OCI-M2 (cell line): ENCODE results near the gene TOP2A.

Experiments used
- DNase-seq: peaks from one replicate; lab custom pipeline; 2025; ENCODE audit not compliant: unreplicated experiment; lab: John Stamatoyannopoulos, UW

The TOP2A gene

DNA sequence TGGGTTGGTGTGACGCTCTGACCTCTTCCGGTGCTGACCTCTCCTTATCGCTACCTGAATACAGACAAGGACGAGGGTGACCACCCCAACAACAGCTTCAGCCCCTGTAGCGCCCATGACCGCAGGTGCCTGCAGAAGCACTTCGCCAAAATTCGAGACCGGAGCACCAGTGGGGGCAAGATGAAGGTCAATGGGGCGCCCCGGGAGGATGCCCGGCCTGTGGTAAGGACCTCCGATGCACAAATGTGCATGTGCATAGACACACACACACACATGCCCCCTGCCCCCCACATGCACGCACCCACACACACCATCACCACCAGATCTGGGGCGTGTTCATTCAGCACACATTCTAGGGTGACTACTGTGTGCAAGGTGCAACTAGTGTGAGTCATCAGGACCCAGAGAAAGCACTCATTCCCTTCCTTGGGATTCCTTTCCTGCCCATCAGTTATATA, 35.3 kb upstream of the TOP2A start:
- no peak for DNase-seq

DNA sequence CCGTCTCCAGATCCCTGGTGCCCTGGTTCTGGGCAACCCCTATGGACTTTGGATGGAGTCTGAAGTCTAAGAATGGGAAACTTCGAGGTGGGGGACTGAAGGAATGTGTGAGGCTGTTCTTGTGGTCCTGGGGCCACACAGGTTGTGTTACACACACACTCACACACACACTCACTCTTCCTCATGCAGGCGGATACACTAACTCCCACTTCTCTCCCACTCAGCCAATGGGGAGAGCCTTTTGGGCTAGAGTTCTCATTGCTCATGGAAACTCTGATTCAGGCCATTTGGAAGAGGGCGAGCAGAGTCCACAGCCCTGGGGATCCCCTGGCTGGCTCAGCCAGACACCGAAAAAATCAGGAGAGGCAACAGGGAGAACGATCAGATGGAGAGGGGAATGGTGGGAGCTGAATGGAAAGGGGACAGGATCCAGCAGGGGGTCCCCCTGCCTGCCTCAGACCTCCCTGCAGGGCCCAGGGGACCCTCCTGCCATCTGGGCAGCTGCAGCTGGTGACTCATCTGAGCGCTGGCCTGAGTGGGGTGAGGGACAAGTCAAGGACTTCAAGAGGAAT, 34.6 kb upstream of the TOP2A start:
- DNase-seq, result no peak

DNA sequence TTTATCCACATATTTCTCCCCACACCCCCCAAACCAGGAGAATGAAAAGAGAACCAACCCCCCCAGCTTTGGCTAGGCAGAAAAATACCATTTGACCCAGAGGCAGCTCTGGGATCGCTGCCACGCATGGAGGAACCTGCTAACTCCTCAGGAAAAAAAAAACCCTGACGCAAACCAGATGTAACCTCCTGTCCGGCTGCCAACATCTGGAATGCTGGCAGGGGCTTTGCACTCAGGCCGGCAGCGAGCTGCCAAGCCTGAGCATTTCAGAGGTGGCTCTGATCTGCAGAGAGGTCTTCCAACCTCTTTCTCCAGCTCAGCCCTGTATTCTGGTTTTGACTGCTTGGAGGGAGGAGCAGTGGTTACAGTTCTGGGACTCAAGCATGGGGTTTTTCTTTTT, 33.7 kb upstream of the TOP2A start:
- no peak for DNase-seq

DNA sequence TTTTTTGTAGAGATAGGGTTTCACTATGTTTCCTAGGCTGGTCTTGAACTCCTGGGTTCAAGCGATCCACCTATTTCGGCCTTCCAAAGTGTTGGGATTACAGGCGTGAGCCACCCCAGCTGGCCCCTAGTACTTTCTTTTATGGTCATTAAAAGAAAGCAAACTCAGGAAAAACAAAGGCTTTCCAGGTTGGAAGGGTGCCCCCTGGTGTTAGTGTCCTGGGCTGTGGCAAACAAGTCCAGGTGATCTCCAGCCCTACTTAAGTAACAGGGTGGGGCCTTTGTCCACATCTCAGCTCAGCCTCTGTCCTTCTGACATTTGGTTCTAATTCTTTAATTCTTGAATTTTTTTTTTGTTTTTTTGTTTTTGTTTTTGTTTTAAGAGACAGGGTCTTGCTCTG, 32.5 kb upstream of the TOP2A start:
- no peak for DNase-seq

DNA sequence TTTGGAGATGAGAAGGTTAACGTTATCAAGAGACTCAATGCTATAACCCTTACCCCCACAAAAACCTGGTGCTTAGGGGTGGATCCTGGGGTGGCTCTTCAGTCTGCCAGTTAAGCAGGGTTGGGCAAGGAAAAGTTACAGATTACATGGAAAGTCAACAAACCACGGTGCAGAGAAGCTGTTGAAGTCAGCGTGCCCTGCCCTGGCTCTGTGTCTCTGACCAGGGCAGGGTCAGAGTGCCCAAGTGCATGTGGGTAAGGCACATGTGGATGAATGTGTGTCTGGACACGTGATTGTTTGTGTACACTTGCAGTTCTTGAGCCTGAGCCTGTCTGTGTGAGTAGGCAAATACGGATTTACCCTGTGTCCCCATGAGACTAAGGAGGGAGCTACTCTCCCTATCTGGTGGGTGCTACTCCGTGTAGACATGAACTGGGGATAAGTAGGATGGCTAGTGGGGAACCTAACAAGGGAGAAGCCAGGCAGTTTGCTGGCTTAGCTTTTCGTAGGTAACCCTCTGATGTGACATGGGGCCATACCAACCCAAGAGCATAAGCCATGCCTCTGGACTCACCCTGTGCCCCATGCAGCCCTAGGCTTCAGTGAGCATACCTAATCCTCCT, 31.1 kb upstream of the TOP2A start:
- DNase-seq, result no peak

DNA sequence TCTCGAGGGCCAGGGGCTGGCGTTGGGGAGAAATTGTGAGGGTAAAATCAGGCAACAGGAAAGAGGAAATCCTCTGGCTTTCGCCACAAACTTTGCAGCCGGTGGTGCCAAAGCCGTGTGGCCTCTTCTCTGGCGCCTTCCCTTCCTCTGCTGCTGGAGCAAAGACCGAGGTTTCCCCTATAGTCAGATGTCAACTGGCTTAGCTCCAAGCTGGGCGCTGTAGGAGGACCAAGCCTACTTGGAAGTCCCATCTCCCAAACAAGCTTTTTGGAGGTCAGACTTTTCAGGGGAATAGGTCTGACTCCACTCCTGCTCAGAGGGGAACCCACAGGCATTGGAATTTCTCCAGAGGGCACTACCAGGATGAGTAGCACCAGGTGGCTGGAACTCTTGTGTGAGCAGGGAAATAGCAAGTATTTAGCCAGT, 30.5 kb upstream of the TOP2A start:
- DNase-seq, result no peak

DNA sequence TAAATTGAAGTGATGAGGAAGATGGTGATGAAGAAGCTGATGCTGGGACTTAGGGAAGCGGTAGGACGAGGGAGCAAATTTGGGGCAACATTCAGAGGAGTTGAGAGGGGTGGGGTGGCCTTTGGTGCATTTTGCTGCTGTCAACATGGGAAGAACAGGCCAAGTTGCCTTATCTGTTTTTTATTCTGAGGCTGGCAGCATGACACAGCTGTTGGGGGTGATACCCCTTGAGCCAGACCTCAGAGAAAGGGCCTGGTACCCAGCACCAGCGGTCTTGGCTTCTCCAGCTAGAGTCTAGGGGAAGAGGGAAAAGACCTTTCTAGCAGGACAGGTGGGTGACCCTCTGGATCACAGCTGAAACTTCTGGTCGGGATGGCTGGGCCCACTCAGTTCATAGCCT, 30.1 kb upstream of the TOP2A start:
- DNase-seq, result no peak

DNA sequence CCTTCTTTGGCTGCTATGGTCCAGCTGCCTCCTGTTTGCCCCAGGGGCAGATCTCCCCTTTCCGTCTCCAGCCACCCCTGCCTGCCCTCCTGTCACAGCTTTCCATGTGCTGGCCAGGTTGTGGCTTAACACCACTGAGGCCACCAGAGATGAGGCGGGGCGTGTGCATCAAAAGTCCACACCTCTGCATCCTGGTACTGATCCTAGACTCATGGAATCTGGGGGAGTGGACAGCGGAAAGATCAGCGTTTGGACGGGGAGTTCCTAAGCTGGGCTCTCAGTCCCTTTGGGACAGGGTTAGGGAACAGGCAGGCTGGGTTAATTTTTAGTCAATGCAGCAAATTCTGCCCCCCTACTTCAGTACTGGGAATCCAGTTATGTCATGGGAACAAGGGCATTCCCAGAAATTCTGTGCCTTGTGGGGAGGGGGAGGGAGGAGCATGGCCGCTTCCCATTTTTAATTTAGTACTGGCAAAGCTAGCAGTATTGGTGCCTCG, 29.5 kb upstream of the TOP2A start:
- DNase-seq, result no peak

DNA sequence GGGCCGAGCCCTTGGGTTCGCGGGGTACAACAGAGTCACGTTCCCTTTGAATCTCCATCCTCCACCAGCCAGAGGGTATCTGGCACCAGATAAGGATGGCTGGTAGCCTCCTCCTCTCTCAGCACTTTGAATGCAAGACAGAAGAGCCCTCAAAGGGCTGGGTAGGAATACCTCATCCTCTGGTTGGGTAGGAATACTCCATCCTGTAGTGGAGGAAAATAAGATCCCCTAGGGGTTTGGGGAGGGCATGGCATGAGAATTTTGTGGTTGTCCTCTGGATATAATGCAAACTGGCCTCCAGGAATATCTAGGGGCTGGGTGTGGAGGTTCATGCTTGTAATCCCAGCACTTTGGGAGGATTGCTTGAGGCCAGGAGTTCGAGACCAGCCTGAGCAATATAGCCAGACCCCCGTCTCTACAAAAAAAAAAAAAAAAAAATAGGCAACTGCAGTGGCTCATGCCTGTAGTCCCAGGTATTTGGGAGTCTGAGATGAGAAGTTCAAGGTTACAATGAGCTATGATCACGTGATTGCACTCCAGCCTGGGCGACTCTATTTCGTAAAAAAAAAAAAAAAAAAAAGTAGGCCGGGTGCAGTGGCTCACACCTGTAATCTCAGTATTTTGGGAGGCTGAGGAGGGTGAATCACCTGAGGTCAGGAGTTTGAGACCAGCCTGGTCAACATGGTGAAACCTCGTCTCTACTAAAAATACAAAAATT, 28.2 kb upstream of the TOP2A start:
- DNase-seq, result no peak

DNA sequence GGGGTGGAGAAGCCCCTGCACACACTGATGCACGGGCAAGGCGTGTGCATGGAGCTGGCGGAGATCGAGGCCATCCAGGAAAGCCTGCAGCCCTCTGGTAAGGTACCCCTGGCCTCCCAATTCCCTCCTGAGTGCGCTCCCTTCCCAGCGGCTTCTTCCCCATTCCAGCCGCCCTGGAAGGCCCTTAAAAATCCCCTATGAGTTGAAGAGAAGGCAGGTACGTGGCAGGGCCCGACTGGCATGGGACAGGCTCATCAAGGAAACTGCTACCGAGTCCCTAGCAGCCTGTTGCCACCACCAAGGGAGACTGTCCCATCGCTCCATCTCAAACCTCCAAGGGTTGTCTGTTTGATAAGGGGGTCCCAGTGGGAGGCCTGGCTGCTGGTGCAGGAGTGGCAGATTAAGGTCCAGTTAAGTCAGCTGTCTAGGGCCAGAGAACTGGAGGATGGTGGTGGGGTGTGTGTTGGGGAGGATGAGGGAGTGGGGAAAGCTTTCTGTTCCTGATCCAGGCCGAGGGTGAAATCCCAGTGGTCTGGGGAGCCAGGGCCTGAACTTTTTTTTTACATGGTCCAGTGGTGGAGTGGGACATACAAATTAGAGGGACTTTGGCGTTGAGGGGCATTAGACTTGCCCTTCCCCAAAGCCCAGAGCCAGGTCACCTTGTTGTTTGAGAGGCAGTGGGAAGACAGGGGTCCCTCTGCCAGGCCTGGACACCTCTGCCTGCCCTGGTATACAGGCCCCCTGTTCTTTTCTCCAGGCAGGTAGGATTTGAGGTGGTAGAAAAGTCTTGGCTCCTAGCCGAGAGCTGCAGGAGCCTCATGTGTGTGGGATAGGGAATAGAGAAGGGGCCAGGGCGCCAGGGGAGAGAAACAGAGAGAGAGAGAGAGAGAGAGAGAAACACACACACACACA, 26.5 kb upstream of the TOP2A start:
- no peak for DNase-seq

DNA sequence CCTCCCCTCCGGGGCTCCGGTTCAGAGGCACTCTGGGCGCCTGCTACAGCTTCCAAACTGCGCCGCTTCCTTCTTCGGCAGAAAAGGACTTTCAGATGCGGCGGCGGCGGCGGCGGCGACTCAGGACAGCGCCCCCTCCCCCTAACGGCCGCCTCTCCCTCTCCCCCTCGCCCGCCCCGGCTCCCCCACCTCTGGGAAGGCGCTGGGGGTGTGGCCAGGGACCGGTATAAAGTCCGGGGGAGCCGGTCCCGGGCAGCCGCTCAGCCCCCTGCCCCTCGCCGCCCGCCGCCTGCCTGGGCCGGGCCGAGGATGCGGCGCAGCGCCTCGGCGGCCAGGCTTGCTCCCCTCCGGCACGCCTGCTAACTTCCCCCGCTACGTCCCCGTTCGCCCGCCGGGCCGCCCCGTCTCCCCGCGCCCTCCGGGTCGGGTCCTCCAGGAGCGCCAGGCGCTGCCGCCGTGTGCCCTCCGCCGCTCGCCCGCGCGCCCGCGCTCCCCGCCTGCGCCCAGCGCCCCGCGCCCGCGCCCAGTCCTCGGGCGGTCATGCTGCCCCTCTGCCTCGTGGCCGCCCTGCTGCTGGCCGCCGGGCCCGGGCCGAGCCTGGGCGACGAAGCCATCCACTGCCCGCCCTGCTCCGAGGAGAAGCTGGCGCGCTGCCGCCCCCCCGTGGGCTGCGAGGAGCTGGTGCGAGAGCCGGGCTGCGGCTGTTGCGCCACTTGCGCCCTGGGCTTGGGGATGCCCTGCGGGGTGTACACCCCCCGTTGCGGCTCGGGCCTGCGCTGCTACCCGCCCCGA, 25.7 kb upstream of the TOP2A start, which contains the start of gene IGFBP4:
Gene IGFBP4 (plus strand): TSS at position 255 of the 792 bp plus-strand sequence. CDS start 286 bp downstream, at position 541.
- no peak for DNase-seq

DNA sequence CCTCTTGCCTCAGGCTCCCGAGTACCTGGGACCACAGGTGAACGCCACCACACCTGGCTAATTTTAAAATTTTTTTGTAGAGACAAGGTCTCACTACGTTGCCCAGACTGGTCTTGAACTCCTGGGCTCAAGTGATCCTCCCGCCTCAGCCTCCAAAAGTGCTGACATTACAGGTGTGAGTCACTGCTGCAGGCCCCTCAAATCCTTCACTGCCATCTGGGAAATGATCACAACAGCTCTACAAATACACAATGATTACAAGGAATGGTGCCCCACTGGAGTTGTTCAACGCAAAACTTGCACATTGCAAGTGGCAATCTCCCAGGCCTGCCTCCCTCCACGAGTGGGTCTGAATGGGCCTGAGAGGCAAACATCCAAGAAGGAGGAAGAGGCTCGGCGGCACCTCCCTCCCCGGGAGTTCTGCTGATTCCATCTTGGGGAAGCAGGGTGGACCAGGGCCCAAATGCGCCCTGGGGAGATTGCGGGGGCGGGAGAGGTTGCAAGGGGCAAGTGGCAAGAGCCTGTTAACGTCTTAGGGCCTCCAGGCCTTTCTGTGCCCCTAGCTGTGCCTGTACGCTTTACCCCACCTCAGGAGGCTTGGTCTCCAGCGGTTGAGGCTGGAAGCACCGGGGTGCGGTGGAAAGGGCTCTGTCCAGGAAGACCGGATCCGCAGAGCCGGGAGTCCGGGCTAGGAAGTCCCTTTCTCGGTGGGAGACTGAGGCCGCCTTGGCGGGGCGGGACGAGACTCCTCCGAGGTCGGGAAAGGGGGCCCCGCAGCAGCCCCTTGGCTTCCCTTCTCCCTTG, 24.9 kb upstream of the TOP2A start:
- DNase-seq, result no peak

DNA sequence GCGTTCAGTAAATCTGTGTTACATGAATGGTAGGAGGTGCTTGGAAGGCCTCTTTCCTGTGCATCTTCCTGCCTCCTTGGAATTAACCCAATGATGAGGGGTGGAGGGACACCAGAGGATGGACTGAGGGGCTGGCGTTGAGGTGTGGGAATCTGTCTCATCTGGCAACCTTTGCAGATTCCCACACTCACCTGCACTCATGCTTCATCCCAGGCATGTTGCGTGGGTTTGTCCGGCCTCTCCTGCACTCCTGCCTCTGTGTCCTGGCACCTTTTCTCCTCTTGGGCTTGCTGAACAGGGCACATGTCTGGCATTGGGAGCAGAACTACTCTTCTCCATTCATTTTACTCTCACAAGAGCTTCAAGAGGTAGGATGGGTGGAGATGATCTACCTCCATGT, 22.5 kb upstream of the TOP2A start:
- no peak for DNase-seq

DNA sequence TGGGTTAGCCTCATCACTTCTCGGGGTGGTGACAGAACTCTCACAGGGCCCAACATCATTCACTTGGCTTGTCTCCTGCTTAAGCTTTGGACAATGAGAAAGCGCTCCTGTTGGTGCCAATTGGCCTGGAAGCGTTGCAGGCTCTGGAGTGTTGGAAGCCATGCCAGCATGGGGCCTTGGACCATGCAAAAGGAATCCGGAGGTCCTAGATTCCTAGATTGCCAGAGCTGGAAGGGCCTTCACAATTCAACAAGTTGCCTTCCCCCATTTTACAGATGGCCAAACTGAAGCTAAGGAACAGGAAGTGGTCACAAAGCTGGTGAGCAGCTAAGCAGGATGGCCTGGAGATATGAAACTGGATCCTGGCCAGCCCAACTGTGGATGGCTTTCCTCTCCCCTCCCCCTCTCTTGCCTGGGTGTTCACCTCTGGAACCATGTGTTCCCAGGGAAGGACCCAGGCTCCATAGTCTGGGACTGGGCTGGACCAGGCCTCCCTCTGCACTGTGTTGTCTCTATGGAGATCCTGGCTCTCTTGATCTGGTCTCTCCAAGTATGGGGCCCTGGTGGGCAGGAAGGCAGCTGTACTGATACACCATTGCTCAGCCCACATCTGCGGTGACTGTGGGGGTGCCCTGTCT, 19.5 kb upstream of the TOP2A start:
- no peak for DNase-seq

DNA sequence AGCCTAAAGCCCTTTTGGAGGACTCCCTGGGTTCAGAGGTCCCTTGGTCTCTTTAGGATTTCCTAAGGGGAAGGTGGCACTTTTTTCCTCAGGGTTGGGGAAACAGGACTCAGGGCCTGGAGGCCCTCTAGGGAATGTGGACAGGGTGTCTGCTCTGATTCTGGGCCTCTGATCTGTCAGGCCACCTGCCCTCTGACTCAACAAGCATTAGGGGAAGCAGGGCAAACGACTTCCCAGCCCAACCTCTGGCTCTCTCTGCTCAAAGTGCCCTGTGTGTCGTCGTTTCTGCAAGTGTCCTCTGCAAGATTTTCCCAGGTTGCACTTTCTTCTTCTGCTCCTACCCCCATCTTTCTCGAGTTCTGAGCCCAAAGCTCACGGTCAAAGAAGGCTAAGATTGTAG, 18.9 kb upstream of the TOP2A start:
- DNase-seq, result no peak

DNA sequence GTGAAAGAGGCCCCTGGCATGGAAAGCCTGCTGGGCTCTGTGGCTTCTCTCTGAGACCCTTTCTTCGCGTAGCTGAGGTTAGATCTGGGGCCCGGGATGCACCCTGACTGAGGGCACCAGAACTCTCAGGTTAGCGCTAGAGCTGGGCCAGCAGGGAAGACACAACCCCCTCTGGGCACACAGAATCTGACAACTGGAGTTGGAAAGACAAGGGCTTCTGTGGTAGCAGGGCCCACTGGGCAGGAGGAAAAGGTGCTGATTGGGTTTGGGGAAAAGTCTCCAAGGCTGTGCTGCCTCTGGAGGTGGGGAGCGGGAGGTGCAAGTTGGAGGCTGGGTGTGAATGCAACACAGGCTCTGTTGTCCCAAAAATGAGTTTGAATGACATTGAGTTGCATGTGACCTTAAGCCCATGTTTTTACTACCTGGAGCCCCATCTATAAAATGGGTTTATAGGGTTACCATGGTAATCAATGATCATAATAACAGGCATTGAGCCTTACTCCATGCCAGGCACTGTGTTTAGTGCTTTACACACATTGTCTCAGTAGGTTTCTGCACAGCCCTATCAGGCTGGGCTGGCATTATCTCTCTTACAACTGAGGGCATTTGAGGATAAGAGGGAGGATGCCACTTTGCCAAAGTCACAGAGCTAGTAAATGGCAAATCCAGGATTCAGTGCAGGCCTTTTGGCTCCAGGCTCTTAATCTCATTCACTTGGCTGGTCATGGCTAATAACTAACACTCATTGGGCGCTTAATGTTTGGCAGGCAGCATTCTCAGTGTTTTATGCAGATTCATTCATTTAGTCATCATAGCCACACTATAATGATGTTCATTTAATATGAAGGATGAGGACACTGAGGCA, 16.1 kb upstream of the TOP2A start:
- DNase-seq, result no peak

DNA sequence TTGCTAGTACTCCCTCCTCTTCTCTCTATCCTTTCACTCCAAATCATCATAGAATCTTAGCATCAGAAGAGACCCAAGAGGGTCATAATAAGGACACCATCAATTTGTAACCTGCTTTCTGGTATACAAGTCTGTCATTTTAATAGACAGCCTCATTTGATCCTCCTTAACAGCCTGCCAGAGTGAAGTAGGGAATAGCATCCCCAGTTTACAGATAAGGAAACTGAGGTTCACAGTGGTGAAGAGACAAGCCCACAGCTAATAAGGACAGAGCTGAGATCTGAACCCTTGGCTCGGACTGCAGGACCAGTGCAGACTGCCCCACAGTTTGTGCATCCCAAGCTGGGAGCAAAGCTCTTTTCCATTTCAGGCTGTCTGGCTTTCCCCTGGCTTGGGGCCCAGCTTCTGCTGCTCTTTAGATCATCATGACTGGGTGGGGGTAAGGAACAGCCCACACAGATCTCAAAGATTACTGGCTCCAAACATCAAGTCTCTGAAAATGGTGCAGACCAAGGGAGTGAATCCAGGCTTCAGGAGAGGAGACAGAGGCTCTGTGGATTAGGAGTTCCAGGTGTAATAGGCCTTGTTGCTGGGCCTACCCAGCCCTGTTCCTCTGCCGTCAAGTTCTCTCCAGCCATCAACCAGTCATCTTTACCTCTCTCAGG, 15.3 kb upstream of the TOP2A start:
- no peak for DNase-seq

DNA sequence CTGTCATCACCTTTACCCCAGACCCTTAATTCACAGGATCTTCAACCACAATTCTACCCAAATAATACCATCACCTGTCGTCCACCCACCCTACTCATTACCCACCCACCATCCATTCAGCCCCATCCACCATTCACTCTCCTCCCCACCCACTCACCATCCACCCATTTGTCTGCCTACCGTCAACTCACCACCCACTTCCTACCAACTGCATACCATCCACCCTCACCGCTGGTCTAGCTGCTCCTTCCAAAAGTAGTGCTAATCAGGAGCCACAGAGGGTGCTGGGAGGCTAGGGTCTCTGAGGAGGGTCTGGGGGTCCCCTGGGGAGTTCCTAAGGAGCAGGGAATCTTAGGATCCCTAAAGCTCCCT, 13.5 kb upstream of the TOP2A start:
- DNase-seq, result no peak
